ENCODE measurements around the gene AATK. TPM values are rescaled to one million over a fixed set of nuclear protein-coding genes. Genes with fewer than 3 reads are reported as not detected.

Gene AATK
- total and polyA plus RNA-seq, 9 of the 15 experiments (the other 6 are each of a cell fraction or from before 2014, with no cell fraction given), result 0.11 to 0.55 (median 0.38) TPM; not detected in 5

- TF ChIP-seq ZNF395 (CRISPR knock-in tag; IDR thresholded peaks at IDR 0.05), result peak; percentile 28; the same call in 1 of the 2 replicates
- peak; percentile 62; the same call in 1 of the 2 replicates for TF ChIP-seq SMAD4 (CRISPR knock-in tag; conservative IDR thresholded peaks at IDR 0.05)
- 0 out of 2 replicates have a peak, but pooled peaks have one; percentile 47 for TF ChIP-seq ARID4B (CRISPR knock-in tag; IDR thresholded peaks at IDR 0.05)
- TF ChIP-seq ZBTB43 (CRISPR knock-in tag; IDR thresholded peaks at IDR 0.05), result peak; percentile 43; the same call in 1 of the 2 replicates
- TF ChIP-seq CREB3L1 (IDR thresholded peaks at IDR 0.05; ENCODE audit: borderline replicate concordance, low read depth), result 0 out of 2 replicates have a peak, but pooled peaks have one; percentile 32
- peak; percentile 10; the same call in 1 of the 2 replicates for TF ChIP-seq EGR1 (conservative IDR thresholded peaks at IDR 0.05)
- peak; percentile 95 for TF ChIP-seq GATA2 (CRISPR knock-in tag; IDR thresholded peaks at IDR 0.05)
- TF ChIP-seq ZBTB17 (CRISPR knock-in tag; IDR thresholded peaks at IDR 0.05), result peak; percentile 63; the same call in 1 of the 2 replicates
- peak; percentile 97 for TF ChIP-seq L3MBTL2 (IDR thresholded peaks at IDR 0.05)
- TF ChIP-seq CBFA2T3 (IDR thresholded peaks at IDR 0.05), result no peak
- peak; percentile 40; the same call in 1 of the 2 replicates for TF ChIP-seq E2F3 (CRISPR knock-in tag; IDR thresholded peaks at IDR 0.05)
- no peak for TF ChIP-seq ZNF707 (CRISPR knock-in tag; conservative IDR thresholded peaks at IDR 0.05)
- peak; percentile 94 for TF ChIP-seq MAX (CRISPR knock-in tag; IDR thresholded peaks at IDR 0.05)
- TF ChIP-seq CCNT2 (IDR thresholded peaks at IDR 0.05; ENCODE audit: borderline replicate concordance, extremely low read depth, insufficient read length, low read depth, low read length), result peak; percentile 38
- peak; percentile 61 for TF ChIP-seq BHLHE40 (IDR thresholded peaks at IDR 0.05; ENCODE audit: low read length)
- TF ChIP-seq CTBP1 (IDR thresholded peaks at IDR 0.05; ENCODE audit: borderline replicate concordance), result peak; percentile 31; the same call in 1 of the 2 replicates
Observed at GRCh38 chr17:81193470-81194224, 27.6 kb upstream of the AATK start (continued).
